HG02852 (cell line): Measurements from ENCODE around the gene SAMHD1.
"Not testable (repeated sequence)": the region's sequence is repeated elsewhere in the genome, so short reads cannot be mapped to it uniquely, and the experiment has no call there.

ENCODE experiments used
- ATAC-seq: cut with Tn5 transposase; IDR thresholded peaks from one replicate; pipeline ENCODE4 v1.9.1; 2021; ENCODE audit warnings: mild to moderate bottlenecking, moderate library complexity; ENCODE audit not compliant: unreplicated experiment

SAMHD1 gene

GRCh38 chr20:36951198-36951978 is at the start of gene SAMHD1:
SAMHD1 (minus strand) TSS chr20:36951708; CDS start chr20:36951643, 65 bp downstream.
- peak; percentile 87 for ATAC-seq

GRCh38 chr20:37000171-37000570 is 48.7 kb upstream of the SAMHD1 start:
- not testable (repeated sequence) for ATAC-seq

- ATAC-seq: no peak
Observed at GRCh38 chr20:36998652-36999051, 47.1 kb upstream of the SAMHD1 start.

GRCh38 chr20:36997121-36997520 is 45.6 kb upstream of the SAMHD1 start:
- ATAC-seq: no peak

GRCh38 chr20:36994221-36994620 is 42.7 kb upstream of the SAMHD1 start:
- ATAC-seq: not testable (repeated sequence)

- no peak for ATAC-seq
Observed at GRCh38 chr20:36992802-36993334, 41.4 kb upstream of the SAMHD1 start.

- ATAC-seq: no peak
Observed at GRCh38 chr20:36991703-36992102, 40.2 kb upstream of the SAMHD1 start.

GRCh38 chr20:36989797-36990196 is 38.3 kb upstream of the SAMHD1 start:
- no peak for ATAC-seq

GRCh38 chr20:36988494-36988966 is 37.0 kb upstream of the SAMHD1 start:
- ATAC-seq: no peak

- ATAC-seq: no peak
Observed at GRCh38 chr20:36984257-36984638, 32.7 kb upstream of the SAMHD1 start.

- ATAC-seq: no peak
Observed at GRCh38 chr20:36975099-36975818, 23.8 kb upstream of the SAMHD1 start.

- no peak for ATAC-seq
Observed at GRCh38 chr20:36974660-36975059, 23.2 kb upstream of the SAMHD1 start.

GRCh38 chr20:36971103-36971502 is 19.6 kb upstream of the SAMHD1 start:
- no peak for ATAC-seq

GRCh38 chr20:36969478-36970186 is 18.1 kb upstream of the SAMHD1 start:
- ATAC-seq: no peak

- ATAC-seq: no peak
Observed at GRCh38 chr20:36969051-36969450, 17.5 kb upstream of the SAMHD1 start.

- ATAC-seq: no peak
Observed at GRCh38 chr20:36967636-36968035, 16.1 kb upstream of the SAMHD1 start.

- ATAC-seq: not testable (repeated sequence)
Observed at GRCh38 chr20:36966965-36967364, 15.5 kb upstream of the SAMHD1 start.

GRCh38 chr20:36962354-36962941 is 10.9 kb upstream of the SAMHD1 start:
- ATAC-seq: not testable (repeated sequence)

GRCh38 chr20:36959242-36959641 is 7.7 kb upstream of the SAMHD1 start:
- no peak for ATAC-seq

GRCh38 chr20:36957875-36958667 is 6.6 kb upstream of the SAMHD1 start:
- no peak for ATAC-seq
